ENCODE results near the gene SHISAL2A.

Gene SHISAL2A

GRCh38 chr1:52629325-52629643 lies 3.7 kb upstream of the SHISAL2A start:
- no peak for DNase-seq
- H3K4me2 ChIP-seq (ENCODE audit: low read length): no peak overlapping the region
- no CpG with 5 or more reads among the region's 7 CpGs for WGBS (ENCODE audit: extremely low coverage, insufficient coverage, insufficient read length)

DNA sequence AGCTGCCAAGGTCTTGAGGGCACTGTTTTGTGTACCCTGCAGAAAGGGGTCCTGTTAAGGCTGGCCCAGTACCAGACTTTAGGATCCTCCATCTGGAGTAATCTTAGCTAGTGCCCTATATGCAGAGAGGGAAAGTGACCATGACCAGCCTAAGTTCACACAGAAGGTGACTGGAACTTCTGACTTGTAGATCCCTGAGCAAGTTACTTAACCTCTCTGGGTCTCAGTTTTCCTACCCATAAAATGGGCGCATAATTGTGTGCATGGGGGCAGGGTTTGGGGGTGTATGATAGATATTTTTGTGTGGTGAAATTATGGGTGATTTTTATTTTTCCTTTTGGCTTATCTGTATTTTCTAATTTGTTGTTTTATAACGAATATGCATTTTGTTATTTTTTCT lies 3.3 kb upstream of the SHISAL2A start:
- no peak overlapping the region for H2BK5ac ChIP-seq (ENCODE audit: low read depth, low read length, poor library complexity)
- WGBS (ENCODE audit: extremely low coverage, insufficient coverage, insufficient read length): no CpG with 5 or more reads among the region's 2 CpGs
- H3K14ac ChIP-seq (ENCODE audit: low read length): no peak overlapping the region
- H4K12ac ChIP-seq (ENCODE audit: low read depth, low read length): no peak overlapping the region
- no peak overlapping the region for H3K4ac ChIP-seq (ENCODE audit: low read depth, low read length)
- peaks cover 8% of the 10 kb centered on the region for H3K79me1 ChIP-seq (ENCODE audit: low read length)
- no peak overlapping the region for H2AFZ ChIP-seq (ENCODE audit: insufficient read depth, low read length, poor library complexity)
- H4K91ac ChIP-seq (ENCODE audit: low read depth, low read length): no peak overlapping the region
- no peak overlapping the region for H3K23ac ChIP-seq (ENCODE audit: low read length)
- H3K4me3 ChIP-seq (ENCODE audit: low read depth, low read length): no peak overlapping the region
- H3K4me1 ChIP-seq (ENCODE audit: control insufficient read depth in 1 of 2, insufficient read depth in 2 of 2, low read length in 2 of 2): peaks cover 12 to 21% of the 10 kb centered on the region in 2 experiments
- no peak for DNase-seq
- no peaks in the 10 kb centered on the region for H3K36me3 ChIP-seq (ENCODE audit: control insufficient read depth in 1 of 2, insufficient read depth in 2 of 2, low read length in 2 of 2)
- H3K9ac ChIP-seq (ENCODE audit: low read length): no peak overlapping the region
- peaks cover 10% of the 10 kb centered on the region for H3K9me3 ChIP-seq (ENCODE audit: insufficient read depth, low read depth, low read length)
- H3K27ac ChIP-seq (ENCODE audit: low read depth, low read length): no peak overlapping the region
- H2BK120ac ChIP-seq (ENCODE audit: insufficient read depth, low read length, poor library complexity): no peak overlapping the region
- peaks cover 6% of the 10 kb centered on the region for H3K27me3 ChIP-seq (ENCODE audit: insufficient read depth, low read length)
- no peak overlapping the region for H3K18ac ChIP-seq (ENCODE audit: low read length)
- H3K4me2 ChIP-seq (ENCODE audit: low read length): no peak overlapping the region
- no peak overlapping the region for H4K8ac ChIP-seq (ENCODE audit: low read depth, low read length)
- peaks cover 2% of the 10 kb centered on the region for H3K79me2 ChIP-seq (ENCODE audit: control insufficient read depth, insufficient read depth, low read length, poor library complexity)
- H2BK12ac ChIP-seq (ENCODE audit: low read length): no peak overlapping the region
- no peak overlapping the region for H2AK5ac ChIP-seq (ENCODE audit: low read length)

More at GRCh38 chr1:52629325-52629643, 3.7 kb upstream of the SHISAL2A start:
- Histone ChIP-seq H2BK12ac (ENCODE audit: low read length) (no peak overlapping the region), H3K18ac (ENCODE audit: low read length) (no peak overlapping the region), H3K79me2 (ENCODE audit: control insufficient read depth, insufficient read depth, low read length, poor library complexity) (peaks cover 2% of the 10 kb centered on the region), H2BK120ac (ENCODE audit: insufficient read depth, low read length, poor library complexity) (no peak overlapping the region), H2AK5ac (ENCODE audit: low read length) (no peak overlapping the region), H3K36me3 (ENCODE audit: control insufficient read depth in 1 of 2, insufficient read depth in 2 of 2, low read length in 2 of 2) (no peaks in the 10 kb centered on the region), H3K4ac (ENCODE audit: low read depth, low read length) (no peak overlapping the region), H3K9ac (ENCODE audit: low read length) (no peak overlapping the region), H3K27ac (ENCODE audit: low read depth, low read length) (no peak overlapping the region), H3K79me1 (ENCODE audit: low read length) (peaks cover 8% of the 10 kb centered on the region), H3K14ac (ENCODE audit: low read length) (no peak overlapping the region), H2AFZ (ENCODE audit: insufficient read depth, low read length, poor library complexity) (no peak overlapping the region), H3K23ac (ENCODE audit: low read length) (no peak overlapping the region), H3K4me1 (ENCODE audit: control insufficient read depth in 1 of 2, insufficient read depth in 2 of 2, low read length in 2 of 2) (peaks cover 12 to 21% of the 10 kb centered on the region in 2 experiments), H3K9me3 (ENCODE audit: insufficient read depth, low read depth, low read length) (peaks cover 9% of the 10 kb centered on the region), H2BK5ac (ENCODE audit: low read depth, low read length, poor library complexity) (no peak overlapping the region), H3K27me3 (ENCODE audit: insufficient read depth, low read length) (peaks cover 6% of the 10 kb centered on the region), H4K12ac (ENCODE audit: low read depth, low read length) (no peak overlapping the region), H3K4me3 (ENCODE audit: low read depth, low read length) (no peak overlapping the region), H4K8ac (ENCODE audit: low read depth, low read length) (no peak overlapping the region), H4K91ac (ENCODE audit: low read depth, low read length) (no peak overlapping the region)

GRCh38 chr1:52631759-52632331 lies 1.1 kb upstream of the SHISAL2A start:
- no CpG with 5 or more reads among the region's 8 CpGs for WGBS (ENCODE audit: extremely low coverage, insufficient coverage, insufficient read length)

DNA sequence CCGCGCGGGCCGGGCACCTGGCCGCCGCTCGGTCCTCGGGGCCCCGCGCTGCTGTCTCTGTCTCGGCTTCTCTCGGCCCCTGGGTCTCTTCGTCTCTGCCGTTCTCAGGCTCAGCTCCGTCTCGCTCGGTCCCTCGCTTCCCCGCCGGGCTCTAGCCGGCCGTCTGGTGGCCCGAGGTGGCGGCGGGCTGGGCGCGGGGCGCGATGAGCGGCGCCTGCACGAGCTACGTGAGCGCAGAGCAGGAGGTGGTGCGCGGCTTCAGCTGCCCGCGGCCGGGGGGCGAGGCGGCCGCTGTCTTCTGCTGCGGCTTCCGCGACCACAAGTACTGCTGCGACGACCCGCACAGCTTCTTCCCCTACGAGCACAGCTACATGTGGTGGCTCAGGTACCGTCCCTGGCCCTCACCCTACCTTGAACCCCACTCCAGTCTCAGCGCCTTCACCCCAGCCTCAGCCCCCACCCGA lies 355 bp downstream of the SHISAL2A start:
- Histone ChIP-seq H3K14ac (ENCODE audit: low read length) (peak overlapping the region; percentile 31), H2AK5ac (ENCODE audit: low read length) (peak overlapping the region; percentile 15), H3K23ac (ENCODE audit: low read length) (no peak overlapping the region), H4K8ac (ENCODE audit: low read depth, low read length) (peak overlapping the region; percentile 11), H3K79me2 (ENCODE audit: control insufficient read depth, insufficient read depth, low read length, poor library complexity) (peaks cover 2% of the 10 kb centered on the region), H4K12ac (ENCODE audit: low read depth, low read length) (peak overlapping the region; percentile 34), H3K18ac (ENCODE audit: low read length) (peak overlapping the region; percentile 56), H2BK12ac (ENCODE audit: low read length) (peak overlapping the region; percentile 39), H2BK5ac (ENCODE audit: low read depth, low read length, poor library complexity) (no peak overlapping the region), H3K79me1 (ENCODE audit: low read length) (peaks cover 8% of the 10 kb centered on the region), H3K27ac (ENCODE audit: low read depth, low read length) (no peak overlapping the region), H3K4me3 (ENCODE audit: low read depth, low read length) (peak overlapping the region; percentile 57), H3K9ac (ENCODE audit: low read length) (no peak overlapping the region), H3K4me1 (ENCODE audit: control insufficient read depth in 1 of 2, insufficient read depth in 2 of 2, low read length in 2 of 2) (peaks cover 23 to 35% of the 10 kb centered on the region in 2 experiments), H3K36me3 (ENCODE audit: control insufficient read depth in 1 of 2, insufficient read depth in 2 of 2, low read length in 2 of 2) (no peaks in the 10 kb centered on the region), H4K91ac (ENCODE audit: low read depth, low read length) (peak overlapping the region; percentile 78), H3K4me2 (ENCODE audit: low read length) (peak overlapping the region; percentile 79), H3K9me3 (ENCODE audit: insufficient read depth, low read depth, low read length) (peaks cover 10% of the 10 kb centered on the region), H2AFZ (ENCODE audit: insufficient read depth, low read length, poor library complexity) (peak overlapping the region; percentile 38), H2BK120ac (ENCODE audit: insufficient read depth, low read length, poor library complexity) (peak overlapping the region; percentile 65), H3K27me3 (ENCODE audit: insufficient read depth, low read length) (peaks cover 6% of the 10 kb centered on the region), H3K4ac (ENCODE audit: low read depth, low read length) (peak overlapping the region; percentile 47)
- whole genome bisulfite sequencing (ENCODE audit: extremely low coverage, insufficient coverage, insufficient read length): no CpG with 5 or more reads among the region's 52 CpGs
- DNase-seq: peak in 1 of 2 donors; percentile 11

More at GRCh38 chr1:52631759-52632331, 1.1 kb upstream of the SHISAL2A start:
- no peak for DNase-seq
- Histone ChIP-seq H3K36me3 (ENCODE audit: control insufficient read depth in 1 of 2, insufficient read depth in 2 of 2, low read length in 2 of 2) (no peaks in the 10 kb centered on the region), H2AK5ac (ENCODE audit: low read length) (no peak overlapping the region), H3K4me2 (ENCODE audit: low read length) (no peak overlapping the region), H2BK5ac (ENCODE audit: low read depth, low read length, poor library complexity) (no peak overlapping the region), H3K9ac (ENCODE audit: low read length) (no peak overlapping the region), H4K12ac (ENCODE audit: low read depth, low read length) (no peak overlapping the region), H2AFZ (ENCODE audit: insufficient read depth, low read length, poor library complexity) (no peak overlapping the region), H3K4ac (ENCODE audit: low read depth, low read length) (no peak overlapping the region), H3K27me3 (ENCODE audit: insufficient read depth, low read length) (peaks cover 6% of the 10 kb centered on the region), H3K79me2 (ENCODE audit: control insufficient read depth, insufficient read depth, low read length, poor library complexity) (peaks cover 2% of the 10 kb centered on the region), H4K91ac (ENCODE audit: low read depth, low read length) (peak overlapping the region; percentile 22), H3K18ac (ENCODE audit: low read length) (peak overlapping the region; percentile 11), H3K14ac (ENCODE audit: low read length) (peak overlapping the region; percentile 2), H3K9me3 (ENCODE audit: insufficient read depth, low read depth, low read length) (peaks cover 10% of the 10 kb centered on the region), H3K4me1 (ENCODE audit: control insufficient read depth in 1 of 2, insufficient read depth in 2 of 2, low read length in 2 of 2) (peaks cover 14 to 25% of the 10 kb centered on the region in 2 experiments), H2BK120ac (ENCODE audit: insufficient read depth, low read length, poor library complexity) (peak overlapping the region; percentile 20), H4K8ac (ENCODE audit: low read depth, low read length) (no peak overlapping the region), H3K27ac (ENCODE audit: low read depth, low read length) (no peak overlapping the region), H3K4me3 (ENCODE audit: low read depth, low read length) (no peak overlapping the region), H3K79me1 (ENCODE audit: low read length) (peaks cover 8% of the 10 kb centered on the region), H2BK12ac (ENCODE audit: low read length) (peak overlapping the region; percentile 7), H3K23ac (ENCODE audit: low read length) (no peak overlapping the region)
